GM12873 (cell line): Measurements from ENCODE around the gene C12orf57.

Experiments
- CTCF ChIP-seq: IDR thresholded peaks from 2 replicates; pipeline ENCODE4 v1.5.1; 2012; ENCODE audit warnings: low read depth, mild to moderate bottlenecking, moderate library complexity, low read length, control low read depth; ENCODE audit not compliant: insufficient read depth; ENCODE audit errors: missing control alignments

C12orf57 gene

GRCh38 chr12:6963016-6963731, 19.4 kb downstream of the C12orf57 start:
- no peak for TF ChIP-seq CTCF

GRCh38 chr12:6963791-6964413, 20.1 kb downstream of the C12orf57 start:
- no peak for TF ChIP-seq CTCF

GRCh38 chr12:6964605-6965025, 20.8 kb downstream of the C12orf57 start:
- no peak for TF ChIP-seq CTCF

GRCh38 chr12:6965026-6965661, 21.3 kb downstream of the C12orf57 start:
- TF ChIP-seq CTCF, result peak; percentile 90

- no peak for TF ChIP-seq CTCF
Observed at GRCh38 chr12:6965714-6966113, 21.9 kb downstream of the C12orf57 start.

- no peak for TF ChIP-seq CTCF
Observed at GRCh38 chr12:6966351-6966750, 22.5 kb downstream of the C12orf57 start.

- TF ChIP-seq CTCF, result no peak
Observed at GRCh38 chr12:6967651-6968100, 23.9 kb downstream of the C12orf57 start.
